Ectodermal cell (in vitro differentiated cells): ENCODE results near the gene VPS33B.

Experiments used
- H3K27ac ChIP-seq: 2 replicates; pipeline ENCODE4 v1.7.0; 2013; ENCODE audit warnings: mild to moderate bottlenecking, low read depth, low read length; ENCODE audit not compliant: insufficient read depth, poor library complexity, severe bottlenecking
- H3K27me3 ChIP-seq: 2 replicates; pipeline ENCODE4 v1.7.0; 2013; ENCODE audit warnings: mild to moderate bottlenecking, low read length; ENCODE audit not compliant: insufficient read depth, control insufficient read depth, poor library complexity, severe bottlenecking
- H3K36me3 ChIP-seq: one replicate; pipeline ENCODE4 v1.7.0; 2013; ENCODE audit warnings: low read length; ENCODE audit not compliant: control insufficient read depth, insufficient read depth
- H3K4me1 ChIP-seq: one replicate; pipeline ENCODE4 v1.7.0; 2013; ENCODE audit warnings: low read length; ENCODE audit not compliant: control insufficient read depth, insufficient read depth
- H3K4me3 ChIP-seq: 2 replicates; pipeline ENCODE4 v1.7.0; 2013; ENCODE audit warnings: low read depth, low read length, control low read depth; ENCODE audit not compliant: insufficient read depth
- H3K9me3 ChIP-seq: 2 replicates; pipeline ENCODE4 v1.7.0; 2013; ENCODE audit warnings: mild to moderate bottlenecking, low read length, moderate library complexity; ENCODE audit not compliant: control insufficient read depth
- WGBS, 2 experiments: methylation state at CpG; one replicate each; pipeline ENCODE4 v1.1.7; 2013; ENCODE audit warnings: missing lambda C conversion rate in 2 of 2; 5-methylcytosine and 5-hydroxymethylcytosine counted together

Gene VPS33B

GRCh38 chr15:90960298-90961091, 61.9 kb downstream of the VPS33B start:
- H3K27ac ChIP-seq, result no peak overlapping the region
- H3K4me1 ChIP-seq, result peaks cover 14% of the 10 kb centered on the region
- H3K36me3 ChIP-seq, result peaks cover 27% of the 10 kb centered on the region
- no peak overlapping the region for H3K4me3 ChIP-seq
- 95% methylated on average over 20 of the region's 20 CpGs for WGBS, 2 experiments
- peaks cover 12% of the 10 kb centered on the region for H3K27me3 ChIP-seq
- no peaks in the 10 kb centered on the region for H3K9me3 ChIP-seq

- H3K27ac ChIP-seq, result no peak overlapping the region
- no peak overlapping the region for H3K4me3 ChIP-seq
- 94 to 97% methylated on average over 5 of the region's 5 CpGs for WGBS, 2 experiments
- peaks cover 12% of the 10 kb centered on the region for H3K27me3 ChIP-seq
- no peaks in the 10 kb centered on the region for H3K9me3 ChIP-seq
- peaks cover 27% of the 10 kb centered on the region for H3K36me3 ChIP-seq
- peaks cover 14% of the 10 kb centered on the region for H3K4me1 ChIP-seq
Observed at GRCh38 chr15:90959894-90960293, 62.5 kb downstream of the VPS33B start.

GRCh38 chr15:90959028-90959595, 63.3 kb downstream of the VPS33B start:
- H3K36me3 ChIP-seq, result peaks cover 27% of the 10 kb centered on the region
- 92 to 93% methylated on average over 8 of the region's 8 CpGs for WGBS, 2 experiments
- H3K4me3 ChIP-seq, result no peak overlapping the region

GRCh38 chr15:90957791-90958190, 64.6 kb downstream of the VPS33B start:
- H3K27ac ChIP-seq, result no peak overlapping the region
- peaks cover 15% of the 10 kb centered on the region for H3K36me3 ChIP-seq
- H3K4me3 ChIP-seq, result peak overlapping the region; percentile 63
- WGBS, 2 experiments, result 87 to 91% methylated on average over 6 of the region's 6 CpGs
- peaks cover 14% of the 10 kb centered on the region for H3K4me1 ChIP-seq
- peaks cover 12% of the 10 kb centered on the region for H3K27me3 ChIP-seq
- H3K9me3 ChIP-seq, result no peaks in the 10 kb centered on the region

More at GRCh38 chr15:90959028-90959595, 63.3 kb downstream of the VPS33B start:
- Histone ChIP-seq H3K9me3 (no peaks in the 10 kb centered on the region), H3K4me1 (peaks cover 14% of the 10 kb centered on the region), H3K27me3 (peaks cover 12% of the 10 kb centered on the region), H3K27ac (no peak overlapping the region)

GRCh38 chr15:90957031-90957790, 65.2 kb downstream of the VPS33B start:
- peak overlapping the region; percentile 63 for H3K4me3 ChIP-seq
- H3K27me3 ChIP-seq, result peaks cover 12% of the 10 kb centered on the region
- 15% methylated on average over 63 of the region's 63 CpGs for WGBS, 2 experiments
- peaks cover 11% of the 10 kb centered on the region for H3K36me3 ChIP-seq
- no peak overlapping the region for H3K27ac ChIP-seq
- H3K4me1 ChIP-seq, result peaks cover 14% of the 10 kb centered on the region
- H3K9me3 ChIP-seq, result no peaks in the 10 kb centered on the region

- no peak overlapping the region for H3K27ac ChIP-seq
- 10 to 11% methylated on average over 56 of the region's 56 CpGs for WGBS, 2 experiments
- peak overlapping the region; percentile 63 for H3K4me3 ChIP-seq
- H3K36me3 ChIP-seq, result peaks cover 4% of the 10 kb centered on the region
- peaks cover 12% of the 10 kb centered on the region for H3K27me3 ChIP-seq
- no peaks in the 10 kb centered on the region for H3K9me3 ChIP-seq
- H3K4me1 ChIP-seq, result peaks cover 14% of the 10 kb centered on the region
Observed at GRCh38 chr15:90956274-90957030, 65.9 kb downstream of the VPS33B start.

GRCh38 chr15:90955624-90956273, 66.6 kb downstream of the VPS33B start:
- WGBS, 2 experiments, result 82 to 87% methylated on average over 20 of the region's 20 CpGs
- no peak overlapping the region for H3K27ac ChIP-seq
- peaks cover 14% of the 10 kb centered on the region for H3K4me1 ChIP-seq
- peaks cover 12% of the 10 kb centered on the region for H3K27me3 ChIP-seq
- peaks cover 7% of the 10 kb centered on the region for H3K36me3 ChIP-seq
- no peaks in the 10 kb centered on the region for H3K9me3 ChIP-seq
- peak overlapping the region; percentile 78 for H3K4me3 ChIP-seq

GRCh38 chr15:90954712-90955623, 67.4 kb downstream of the VPS33B start, which contains the start of gene RCCD1:
Gene RCCD1, plus strand, starts transcription at chr15:90954884. Its CDS starts 1,851 bp downstream, at chr15:90956735.
- peaks cover 12% of the 10 kb centered on the region for H3K27me3 ChIP-seq
- H3K9me3 ChIP-seq, result no peaks in the 10 kb centered on the region
- H3K36me3 ChIP-seq, result peaks cover 15% of the 10 kb centered on the region
- WGBS, 2 experiments, result 3% methylated on average over 69 of the region's 69 CpGs
- peak within 1 kb of the TSS; percentile 88 for H3K27ac ChIP-seq
- H3K4me1 ChIP-seq, result peaks cover 14% of the 10 kb centered on the region
- H3K4me3 ChIP-seq, result peak within 1 kb of the TSS; percentile 78
